Epithelial cell of proximal tubule (primary cell): Measurements from ENCODE around the gene BOLA1. TPM values are rescaled to one million over a fixed set of nuclear protein-coding genes. Genes with fewer than 3 reads are reported as not detected.
"Not testable (repeated sequence)": the region's sequence is repeated elsewhere in the genome, so short reads cannot be mapped to it uniquely, and the experiment has no call there.

ENCODE experiments used
- DNase-seq: peaks from one replicate; pipeline ENCODE4 v3.0.0-alpha.2; 2011; ENCODE audit warnings: low read depth
- H3K4me3 ChIP-seq: 2 replicates; pipeline ENCODE4 v1.5.1; 2011; ENCODE audit warnings: low read depth, mild to moderate bottlenecking, low read length
- CTCF ChIP-seq: conservative IDR thresholded peaks from 2 replicates; pipeline ENCODE4 v1.5.1; 2012; ENCODE audit warnings: low read depth, mild to moderate bottlenecking, low read length
- total RNA-seq: library from RNA; depleted of rRNA; stranded (reverse); fragments of >200 nt; gene quantifications from 2 replicates; pipeline ENCODE4 v1.2.3, GENCODE V29; 2015

BOLA1 gene
- total RNA-seq, 1 donor from 2014 or later, result 29.2 TPM

- DNase-seq, result no peak
Observed at GRCh38 chr1:149936992-149937705, 37.8 kb downstream of the BOLA1 start.

GRCh38 chr1:149937759-149938158 is 38.4 kb downstream of the BOLA1 start:
- no peak overlapping the region for H3K4me3 ChIP-seq
- no peak for DNase-seq
- no peak for TF ChIP-seq CTCF

More at GRCh38 chr1:149936992-149937705, 37.8 kb downstream of the BOLA1 start:
- TF ChIP-seq CTCF, result peak; percentile 10
- peak overlapping the region; percentile 83 for H3K4me3 ChIP-seq

GRCh38 chr1:149938668-149939003 is 39.3 kb downstream of the BOLA1 start:
- not testable (repeated sequence) for DNase-seq
- H3K4me3 ChIP-seq, result peak overlapping the region; percentile 39

- DNase-seq, result no peak
- no peak overlapping the region for H3K4me3 ChIP-seq
- TF ChIP-seq CTCF, result no peak
Observed at GRCh38 chr1:149940427-149940826, 41.1 kb downstream of the BOLA1 start.

- no peak overlapping the region for H3K4me3 ChIP-seq
- no peak for DNase-seq
- TF ChIP-seq CTCF, result no peak
Observed at GRCh38 chr1:149942207-149942606, 42.8 kb downstream of the BOLA1 start.

GRCh38 chr1:149942885-149943284 is 43.5 kb downstream of the BOLA1 start:
- no peak for TF ChIP-seq CTCF
- no peak for DNase-seq
- no peak overlapping the region for H3K4me3 ChIP-seq

GRCh38 chr1:149945206-149945605 is 45.8 kb downstream of the BOLA1 start:
- H3K4me3 ChIP-seq, result no peak overlapping the region
- no peak for DNase-seq
- TF ChIP-seq CTCF, result no peak
